ENCODE measurements around the gene TBL1XR1.
"Not testable (repeated sequence)": the region's sequence is repeated elsewhere in the genome, so short reads cannot be mapped to it uniquely, and the experiment has no call there.

Gene TBL1XR1

GRCh38 chr3:177208223-177208622 is 10.9 kb upstream of the TBL1XR1 start:
- Histone ChIP-seq H3K9ac (ENCODE audit: low read length in 2 of 2) (no peak overlapping the region), H3K4me1 (ENCODE audit: control insufficient read depth, insufficient read depth, low read length) (no peaks in the 10 kb centered on the region), H3K27me3 (ENCODE audit: control insufficient read depth in 1 of 2, insufficient read depth in 2 of 2, low read length in 2 of 2) (no peaks in the 10 kb centered on the region), H3K9me3 (ENCODE audit: control insufficient read depth in 2 of 2, low read length in 2 of 2) (no peaks in the 10 kb centered on the region), H3K4me3 (ENCODE audit: low read length in 2 of 2) (no peak overlapping the region), H3K27ac (ENCODE audit: low read length) (no peak overlapping the region), H3K36me3 (ENCODE audit: control insufficient read depth in 2 of 2, insufficient read depth in 2 of 2, low read length in 2 of 2) (no peaks in the 10 kb centered on the region)

DNA sequence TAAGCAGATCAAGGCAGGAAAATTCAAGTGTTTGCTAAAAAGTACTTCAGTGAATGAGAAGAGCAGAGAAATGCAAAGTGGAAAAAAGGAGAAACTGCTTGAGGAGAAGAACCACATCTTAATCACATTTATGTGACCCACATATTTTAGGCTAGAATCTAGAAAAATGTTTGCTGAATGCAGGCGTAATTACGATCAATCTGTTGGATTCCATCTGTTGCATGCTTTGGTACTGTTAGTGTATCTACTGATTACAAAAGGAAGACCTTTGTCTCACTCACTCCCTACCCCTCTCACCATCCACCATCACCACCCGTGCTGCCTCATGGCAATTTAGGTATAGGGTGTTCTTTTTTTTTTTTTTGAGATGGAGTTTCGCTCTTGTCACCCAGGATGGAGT is 9.7 kb upstream of the TBL1XR1 start:
- no peak overlapping the region for H3K27ac ChIP-seq (ENCODE audit: low read length)
- H3K9me3 ChIP-seq (ENCODE audit: control insufficient read depth in 2 of 2, low read length in 2 of 2), result no peaks in the 10 kb centered on the region
- H3K9ac ChIP-seq (ENCODE audit: low read length in 2 of 2), result no peak overlapping the region
- H3K27me3 ChIP-seq (ENCODE audit: control insufficient read depth in 1 of 2, insufficient read depth in 2 of 2, low read length in 2 of 2), result no peaks in the 10 kb centered on the region
- no peak overlapping the region for H3K4me3 ChIP-seq (ENCODE audit: low read length in 2 of 2)
- no peaks in the 10 kb centered on the region for H3K4me1 ChIP-seq (ENCODE audit: control insufficient read depth, insufficient read depth, low read length)
- no peaks in the 10 kb centered on the region for H3K36me3 ChIP-seq (ENCODE audit: control insufficient read depth in 2 of 2, insufficient read depth in 2 of 2, low read length in 2 of 2)

GRCh38 chr3:177203689-177204395 is 6.6 kb upstream of the TBL1XR1 start:
- Histone ChIP-seq H3K36me3 (ENCODE audit: control insufficient read depth in 2 of 2, insufficient read depth in 2 of 2, low read length in 2 of 2) (no peaks in the 10 kb centered on the region), H3K27ac (ENCODE audit: low read length) (no peak overlapping the region), H3K27me3 (ENCODE audit: control insufficient read depth in 1 of 2, insufficient read depth in 2 of 2, low read length in 2 of 2) (no peaks in the 10 kb centered on the region), H3K9me3 (ENCODE audit: control insufficient read depth in 2 of 2, low read length in 2 of 2) (no peaks in the 10 kb centered on the region), H3K4me1 (ENCODE audit: control insufficient read depth, insufficient read depth, low read length) (peaks cover 3% of the 10 kb centered on the region), H3K9ac (ENCODE audit: low read length in 2 of 2) (no peak overlapping the region), H3K4me3 (ENCODE audit: low read length in 2 of 2) (no peak overlapping the region)

DNA sequence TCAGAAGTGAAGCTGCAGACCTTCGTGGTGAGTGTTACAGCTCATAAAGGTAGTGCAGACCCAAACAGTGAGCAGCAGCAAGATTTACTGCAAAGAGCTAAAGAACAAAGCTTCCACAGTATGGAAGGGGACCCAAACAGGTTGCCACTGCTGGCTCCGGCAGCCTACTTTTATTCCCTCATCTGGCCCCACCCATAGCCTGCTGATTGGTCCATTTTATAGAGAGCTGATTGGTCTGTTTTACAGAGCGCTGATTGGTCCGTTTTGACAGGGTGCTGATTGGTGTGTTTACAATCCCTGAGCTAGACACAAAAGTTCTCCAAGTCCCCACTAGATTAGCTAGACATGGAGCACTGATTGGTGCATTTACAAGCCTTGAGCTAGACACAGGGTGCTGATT is 5.7 kb upstream of the TBL1XR1 start:
- not testable (repeated sequence) for H3K4me1 ChIP-seq (ENCODE audit: control insufficient read depth, insufficient read depth, low read length); H3K9me3 ChIP-seq (ENCODE audit: control insufficient read depth in 2 of 2, low read length in 2 of 2); H3K27ac ChIP-seq (ENCODE audit: low read length); H3K27me3 ChIP-seq (ENCODE audit: control insufficient read depth in 1 of 2, insufficient read depth in 2 of 2, low read length in 2 of 2); H3K36me3 ChIP-seq (ENCODE audit: control insufficient read depth in 2 of 2, insufficient read depth in 2 of 2, low read length in 2 of 2); H3K9ac ChIP-seq (ENCODE audit: low read length in 2 of 2); H3K4me3 ChIP-seq (ENCODE audit: low read length in 2 of 2)

- no peaks in the 10 kb centered on the region for H3K27me3 ChIP-seq (ENCODE audit: control insufficient read depth in 1 of 2, insufficient read depth in 2 of 2, low read length in 2 of 2)
- no peak overlapping the region for H3K9ac ChIP-seq (ENCODE audit: low read length in 2 of 2)
- H3K4me1 ChIP-seq (ENCODE audit: control insufficient read depth, insufficient read depth, low read length), result peaks cover 10% of the 10 kb centered on the region
- no peaks in the 10 kb centered on the region for H3K9me3 ChIP-seq (ENCODE audit: control insufficient read depth in 2 of 2, low read length in 2 of 2)
- H3K27ac ChIP-seq (ENCODE audit: low read length), result no peak overlapping the region
- no peak overlapping the region for H3K4me3 ChIP-seq (ENCODE audit: low read length in 2 of 2)
- no peaks in the 10 kb centered on the region for H3K36me3 ChIP-seq (ENCODE audit: control insufficient read depth in 2 of 2, insufficient read depth in 2 of 2, low read length in 2 of 2)
These were observed 4.6 kb upstream of the TBL1XR1 start for GRCh38 chr3:177201700-177202397.

GRCh38 chr3:177199206-177199760 is 2.0 kb upstream of the TBL1XR1 start:
- Histone ChIP-seq H3K9me3 (ENCODE audit: control insufficient read depth in 2 of 2, low read length in 2 of 2) (no peaks in the 10 kb centered on the region), H3K27ac (ENCODE audit: low read length) (peak overlapping the region; percentile 81)

GRCh38 chr3:177197727-177198460 is 612 bp upstream of the TBL1XR1 start:
- H3K9me3 ChIP-seq (ENCODE audit: control insufficient read depth in 2 of 2, low read length in 2 of 2), result no peaks in the 10 kb centered on the region
- H3K9ac ChIP-seq (ENCODE audit: low read length in 2 of 2), result peak overlapping the region; percentile 68 to 71
- peak overlapping the region; percentile 81 for H3K27ac ChIP-seq (ENCODE audit: low read length)
- H3K27me3 ChIP-seq (ENCODE audit: control insufficient read depth in 1 of 2, insufficient read depth in 2 of 2, low read length in 2 of 2), result no peaks in the 10 kb centered on the region
- no peaks in the 10 kb centered on the region for H3K36me3 ChIP-seq (ENCODE audit: control insufficient read depth in 2 of 2, insufficient read depth in 2 of 2, low read length in 2 of 2)
- peaks cover 13% of the 10 kb centered on the region for H3K4me1 ChIP-seq (ENCODE audit: control insufficient read depth, insufficient read depth, low read length)
- peak overlapping the region; percentile 72 to 75 for H3K4me3 ChIP-seq (ENCODE audit: low read length in 2 of 2)

More at GRCh38 chr3:177199206-177199760, 2.0 kb upstream of the TBL1XR1 start:
- Histone ChIP-seq H3K4me1 (ENCODE audit: control insufficient read depth, insufficient read depth, low read length) (peaks cover 10% of the 10 kb centered on the region), H3K36me3 (ENCODE audit: control insufficient read depth in 2 of 2, insufficient read depth in 2 of 2, low read length in 2 of 2) (no peaks in the 10 kb centered on the region), H3K4me3 (ENCODE audit: low read length in 2 of 2) (no peak overlapping the region), H3K27me3 (ENCODE audit: control insufficient read depth in 1 of 2, insufficient read depth in 2 of 2, low read length in 2 of 2) (no peaks in the 10 kb centered on the region), H3K9ac (ENCODE audit: low read length in 2 of 2) (no peak overlapping the region)

DNA sequence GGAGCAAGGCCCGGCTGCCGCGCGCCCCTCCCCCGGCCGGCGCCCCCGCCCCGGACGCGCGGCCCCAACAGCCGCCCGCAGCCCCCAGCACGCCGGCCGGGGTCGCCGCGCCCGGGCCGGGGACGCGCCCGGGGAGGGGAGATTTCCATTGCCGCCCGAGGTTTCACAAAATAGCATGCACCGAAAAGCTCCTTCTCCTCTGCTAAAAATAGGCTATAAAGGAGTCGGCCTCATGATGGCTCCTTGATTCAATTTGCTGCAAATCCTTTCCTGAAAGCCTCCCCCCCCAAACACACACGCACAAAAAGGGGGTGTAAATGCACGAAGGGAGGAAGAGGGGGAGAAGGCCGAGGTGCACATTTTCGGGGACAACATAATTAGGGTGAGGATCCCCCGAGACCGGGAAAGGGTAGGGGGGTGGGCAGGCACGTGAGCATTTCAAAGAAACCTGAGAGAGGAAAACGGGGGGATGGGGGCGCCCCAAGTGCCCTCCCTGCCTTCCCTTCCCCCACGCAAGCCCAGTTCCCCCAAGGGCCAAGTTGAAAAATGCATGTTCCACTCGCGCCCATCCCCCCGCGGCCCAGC is 734 bp downstream of the TBL1XR1 start:
- H3K36me3 ChIP-seq (ENCODE audit: control insufficient read depth in 2 of 2, insufficient read depth in 2 of 2, low read length in 2 of 2), result no peaks in the 10 kb centered on the region
- H3K4me1 ChIP-seq (ENCODE audit: control insufficient read depth, insufficient read depth, low read length), result peaks cover 13% of the 10 kb centered on the region

GRCh38 chr3:177196008-177196455 is 1.2 kb downstream of the TBL1XR1 start:
- no peaks in the 10 kb centered on the region for H3K9me3 ChIP-seq (ENCODE audit: control insufficient read depth in 2 of 2, low read length in 2 of 2)
- peak overlapping the region; percentile 88 for H3K27ac ChIP-seq (ENCODE audit: low read length)
- H3K4me3 ChIP-seq (ENCODE audit: low read length in 2 of 2), result peak overlapping the region; percentile 88
- H3K36me3 ChIP-seq (ENCODE audit: control insufficient read depth in 2 of 2, insufficient read depth in 2 of 2, low read length in 2 of 2), result no peaks in the 10 kb centered on the region
- H3K27me3 ChIP-seq (ENCODE audit: control insufficient read depth in 1 of 2, insufficient read depth in 2 of 2, low read length in 2 of 2), result no peaks in the 10 kb centered on the region
- peaks cover 13% of the 10 kb centered on the region for H3K4me1 ChIP-seq (ENCODE audit: control insufficient read depth, insufficient read depth, low read length)
- peak overlapping the region; percentile 73 to 95 for H3K9ac ChIP-seq (ENCODE audit: low read length in 2 of 2)

More for the DNA sequence above, 734 bp downstream of the TBL1XR1 start:
- peak overlapping the region; percentile 86 to 95 for H3K9ac ChIP-seq (ENCODE audit: low read length in 2 of 2)
- H3K27me3 ChIP-seq (ENCODE audit: control insufficient read depth in 1 of 2, insufficient read depth in 2 of 2, low read length in 2 of 2), result no peaks in the 10 kb centered on the region
- H3K4me3 ChIP-seq (ENCODE audit: low read length in 2 of 2), result peak overlapping the region; percentile 88
- peak overlapping the region; percentile 88 for H3K27ac ChIP-seq (ENCODE audit: low read length)
- no peaks in the 10 kb centered on the region for H3K9me3 ChIP-seq (ENCODE audit: control insufficient read depth in 2 of 2, low read length in 2 of 2)

- no peaks in the 10 kb centered on the region for H3K36me3 ChIP-seq (ENCODE audit: control insufficient read depth in 2 of 2, insufficient read depth in 2 of 2, low read length in 2 of 2)
- H3K4me1 ChIP-seq (ENCODE audit: control insufficient read depth, insufficient read depth, low read length), result peaks cover 13% of the 10 kb centered on the region
These were observed 1.9 kb downstream of the TBL1XR1 start for GRCh38 chr3:177195242-177195991.

More at GRCh38 chr3:177195242-177195991, 1.9 kb downstream of the TBL1XR1 start:
- H3K27me3 ChIP-seq (ENCODE audit: control insufficient read depth in 1 of 2, insufficient read depth in 2 of 2, low read length in 2 of 2), result no peaks in the 10 kb centered on the region
- peak overlapping the region; percentile 88 for H3K4me3 ChIP-seq (ENCODE audit: low read length in 2 of 2)
- H3K9ac ChIP-seq (ENCODE audit: low read length in 2 of 2), result peak overlapping the region; percentile 22 to 95
- no peaks in the 10 kb centered on the region for H3K9me3 ChIP-seq (ENCODE audit: control insufficient read depth in 2 of 2, low read length in 2 of 2)
- peak overlapping the region; percentile 88 for H3K27ac ChIP-seq (ENCODE audit: low read length)
